Hepatocyte (in vitro differentiated cells): ENCODE results near the gene TUBGCP3. TPM values are rescaled to one million over a fixed set of nuclear protein-coding genes. Genes with fewer than 3 reads are reported as not detected.
A peak's percentile ranks its signal among the peaks of the same experiment; 100 is the strongest.

Source experiments
- DNase-seq: peaks from one replicate; pipeline ENCODE4 v3.0.0-alpha.2; 2016; ENCODE audit warnings: low spot score
- H2AFZ ChIP-seq: fragments of 200-600 bp; sonication (generic); 2 replicates; pipeline ENCODE4 v1.6.0; 2016; ENCODE audit warnings: antibody characterized with exemption, mild to moderate bottlenecking
- H3K27ac ChIP-seq: fragments of 200-600 bp; sonication (generic); 2 replicates; pipeline ENCODE4 v1.5.1; 2016; ENCODE audit warnings: mild to moderate bottlenecking
- H3K27me3 ChIP-seq: fragments of 200-600 bp; sonication (generic); 2 replicates; pipeline ENCODE4 v1.6.1; 2016
- H3K36me3 ChIP-seq: fragments of 200-600 bp; sonication (generic); replicated peaks from 2 replicates; pipeline ENCODE4 v1.5.1; 2016; ENCODE audit warnings: low read depth; ENCODE audit not compliant: insufficient read depth
- H3K4me1 ChIP-seq: fragments of 200-600 bp; sonication (generic); 2 replicates; pipeline ENCODE4 v1.5.1; 2016; ENCODE audit warnings: mild to moderate bottlenecking, moderate library complexity; ENCODE audit not compliant: insufficient read depth
- H3K4me2 ChIP-seq: fragments of 200-600 bp; sonication (generic); 2 replicates; pipeline ENCODE4 v1.6.0; 2016
- H3K4me3 ChIP-seq: fragments of 200-600 bp; sonication (generic); 2 replicates; pipeline ENCODE4 v1.5.1; 2016; ENCODE audit warnings: mild to moderate bottlenecking
- H3K79me2 ChIP-seq: fragments of 200-600 bp; sonication (generic); 2 replicates; pipeline ENCODE4 v1.6.0; 2017; ENCODE audit warnings: mild to moderate bottlenecking
- H3K9me2 ChIP-seq: fragments of 200-600 bp; sonication (generic); replicated peaks from 2 replicates; pipeline ENCODE4 v1.6.0; 2017; ENCODE audit warnings: mild to moderate bottlenecking; ENCODE audit not compliant: insufficient read depth
- H3K9me3 ChIP-seq: fragments of 200-600 bp; sonication (generic); 2 replicates; pipeline ENCODE4 v1.5.1; 2016; ENCODE audit warnings: low read depth, mild to moderate bottlenecking
- H4K20me1 ChIP-seq: fragments of 200-600 bp; sonication (generic); 2 replicates; pipeline ENCODE4 v1.6.0; 2016; ENCODE audit warnings: mild to moderate bottlenecking; ENCODE audit not compliant: insufficient read depth, poor library complexity, severe bottlenecking
- EZH2 ChIP-seq: fragments of 200-600 bp; sonication (generic); IDR thresholded peaks from 2 replicates; pipeline ENCODE4 v1.6.1; 2016; ENCODE audit warnings: antibody characterized with exemption, mild to moderate bottlenecking, borderline replicate concordance
- EZH2phosphoT487 ChIP-seq: fragments of 200-600 bp; sonication (generic); IDR thresholded peaks from one replicate; pipeline ENCODE4 v1.6.1; 2018; ENCODE audit warnings: antibody characterized with exemption, mild to moderate bottlenecking, low read depth, moderate library complexity; ENCODE audit not compliant: unreplicated experiment, severe bottlenecking
- WGBS: methylation state at CpG from one replicate; pipeline ENCODE4 v1.1.6; 2016; ENCODE audit warnings: low lambda C conversion rate; ENCODE audit errors: missing lambda C conversion rate; 5-methylcytosine and 5-hydroxymethylcytosine counted together
- polyA plus RNA-seq: library from polyadenylated mRNA; unstranded; fragments of >200 nt; fragmentation: Nextera tagmentation; extraction: Ambion mirVana; gene quantifications from 2 replicates; pipeline ENCODE4 v1.2.1, GENCODE V29; 2016
- total RNA-seq: library from RNA; depleted of rRNA; stranded (reverse); fragments of >200 nt; gene quantifications from 2 replicates; pipeline ENCODE4 v1.2.3, GENCODE V29; 2014
- TF ChIP-seq, protein P1 (sequence below): fragments of 200-600 bp; sonication (generic); IDR thresholded peaks from 2 replicates; pipeline ENCODE4 v1.5.1; 2016; ENCODE audit warnings: antibody characterized with exemption, mild to moderate bottlenecking; ENCODE audit not compliant: poor library complexity

TUBGCP3 gene
- total and polyA plus RNA-seq, 2 experiments from 2014 or later = 9.7 to 11.1 TPM

DNA sequence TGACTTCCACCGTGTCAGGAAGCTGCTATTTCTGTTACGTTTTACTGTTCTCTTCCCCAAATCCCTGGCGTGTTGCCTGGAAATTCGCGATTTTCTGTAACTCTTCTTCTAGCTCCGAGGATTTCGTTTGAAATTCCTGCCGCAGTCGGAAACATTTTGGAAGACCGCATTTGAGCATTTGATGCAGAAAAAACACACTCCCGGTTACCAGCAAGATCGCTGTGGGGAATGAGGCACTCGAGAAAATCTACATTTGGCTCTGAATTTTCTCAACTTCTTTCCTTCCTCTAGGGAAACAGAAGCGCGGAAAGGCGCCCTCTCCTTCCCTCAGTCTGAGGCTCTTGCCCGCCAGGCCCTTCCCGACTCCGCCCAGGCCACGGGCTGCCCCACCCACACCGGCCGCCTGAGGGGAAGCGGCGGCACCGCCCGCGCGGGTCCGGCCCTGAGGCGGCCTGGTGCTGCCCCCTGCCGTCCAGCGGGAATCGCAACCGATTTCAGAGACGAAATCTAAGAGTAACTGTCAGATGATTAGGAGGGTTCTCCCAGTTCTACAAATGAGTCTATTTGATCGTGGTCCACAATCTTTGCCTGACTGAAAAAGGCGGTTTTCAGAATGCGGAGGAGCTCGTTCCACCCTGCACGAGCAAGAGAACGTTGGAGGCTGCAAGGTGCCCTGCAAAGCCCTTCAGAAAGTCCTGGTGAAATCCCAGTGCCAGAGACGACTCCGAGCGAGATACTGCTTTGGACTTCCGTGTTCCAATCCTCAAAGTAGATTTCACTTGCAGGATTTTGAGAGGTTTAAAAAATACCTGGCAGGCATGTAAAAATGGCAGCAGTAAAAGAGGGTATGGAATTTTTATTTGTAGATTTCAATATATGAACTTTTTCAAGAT, 18.4 kb upstream of the TUBGCP3 start:
- 7% methylated on average over 45 of the region's 45 CpGs for WGBS
- no peaks in the 10 kb centered on the region for H3K36me3 ChIP-seq
- no peaks in the 10 kb centered on the region for H3K27me3 ChIP-seq
- H3K27ac ChIP-seq = peak overlapping the region; percentile 46
- H3K79me2 ChIP-seq = no peaks in the 10 kb centered on the region
- H4K20me1 ChIP-seq = no peaks in the 10 kb centered on the region
- H2AFZ ChIP-seq = peak overlapping the region; percentile 81
- peak overlapping the region; percentile 17 for H3K4me3 ChIP-seq
- H3K9me2 ChIP-seq = no peaks in the 10 kb centered on the region
- H3K9me3 ChIP-seq = no peaks in the 10 kb centered on the region
- DNase-seq = peak; percentile 95
- no peak for TF ChIP-seq EZH2phosphoT487
- TF ChIP-seq, protein P1, sequence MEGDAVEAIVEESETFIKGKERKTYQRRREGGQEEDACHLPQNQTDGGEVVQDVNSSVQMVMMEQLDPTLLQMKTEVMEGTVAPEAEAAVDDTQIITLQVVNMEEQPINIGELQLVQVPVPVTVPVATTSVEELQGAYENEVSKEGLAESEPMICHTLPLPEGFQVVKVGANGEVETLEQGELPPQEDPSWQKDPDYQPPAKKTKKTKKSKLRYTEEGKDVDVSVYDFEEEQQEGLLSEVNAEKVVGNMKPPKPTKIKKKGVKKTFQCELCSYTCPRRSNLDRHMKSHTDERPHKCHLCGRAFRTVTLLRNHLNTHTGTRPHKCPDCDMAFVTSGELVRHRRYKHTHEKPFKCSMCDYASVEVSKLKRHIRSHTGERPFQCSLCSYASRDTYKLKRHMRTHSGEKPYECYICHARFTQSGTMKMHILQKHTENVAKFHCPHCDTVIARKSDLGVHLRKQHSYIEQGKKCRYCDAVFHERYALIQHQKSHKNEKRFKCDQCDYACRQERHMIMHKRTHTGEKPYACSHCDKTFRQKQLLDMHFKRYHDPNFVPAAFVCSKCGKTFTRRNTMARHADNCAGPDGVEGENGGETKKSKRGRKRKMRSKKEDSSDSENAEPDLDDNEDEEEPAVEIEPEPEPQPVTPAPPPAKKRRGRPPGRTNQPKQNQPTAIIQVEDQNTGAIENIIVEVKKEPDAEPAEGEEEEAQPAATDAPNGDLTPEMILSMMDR = peak; percentile 94
- H3K4me1 ChIP-seq = no peaks in the 10 kb centered on the region
- H3K4me2 ChIP-seq = peak overlapping the region; percentile 80

DNA sequence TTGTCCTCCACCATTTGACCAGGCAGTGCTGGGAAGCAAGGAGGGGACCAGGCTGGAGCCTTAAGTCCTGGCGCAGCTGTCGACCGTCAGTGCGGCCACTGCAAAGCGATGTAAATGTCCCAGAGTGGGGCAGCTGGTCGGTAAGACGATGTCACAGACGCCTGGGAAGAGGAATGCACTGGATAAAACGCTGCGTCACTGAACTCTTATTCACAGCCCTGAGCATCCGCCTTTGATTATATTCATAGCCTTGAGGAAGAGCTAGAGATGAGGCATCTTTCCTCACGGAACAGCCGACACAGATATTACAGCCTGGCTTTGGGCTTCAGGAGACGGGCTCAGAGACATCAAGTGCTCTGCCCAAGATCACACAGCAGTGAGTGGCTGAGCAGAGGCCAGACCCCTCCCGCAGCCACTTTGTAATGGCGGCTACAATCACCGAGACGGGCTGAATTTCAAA, 17.6 kb upstream of the TUBGCP3 start:
- WGBS = 69% methylated on average over 18 of the region's 18 CpGs
- peak overlapping the region; percentile 46 for H3K27ac ChIP-seq
- H3K79me2 ChIP-seq = no peaks in the 10 kb centered on the region
- H3K27me3 ChIP-seq = no peaks in the 10 kb centered on the region
- H2AFZ ChIP-seq = peak overlapping the region; percentile 81
- no peak for DNase-seq
- H3K4me2 ChIP-seq = peak overlapping the region; percentile 80
- TF ChIP-seq EZH2 (no peak), EZH2phosphoT487 (no peak)
- TF ChIP-seq, protein P1 = no peak
- H3K4me3 ChIP-seq = peak overlapping the region; percentile 17
- no peaks in the 10 kb centered on the region for H3K36me3 ChIP-seq
- no peaks in the 10 kb centered on the region for H3K4me1 ChIP-seq
- H4K20me1 ChIP-seq = no peaks in the 10 kb centered on the region
- no peaks in the 10 kb centered on the region for H3K9me2 ChIP-seq
- H3K9me3 ChIP-seq = no peaks in the 10 kb centered on the region

DNA sequence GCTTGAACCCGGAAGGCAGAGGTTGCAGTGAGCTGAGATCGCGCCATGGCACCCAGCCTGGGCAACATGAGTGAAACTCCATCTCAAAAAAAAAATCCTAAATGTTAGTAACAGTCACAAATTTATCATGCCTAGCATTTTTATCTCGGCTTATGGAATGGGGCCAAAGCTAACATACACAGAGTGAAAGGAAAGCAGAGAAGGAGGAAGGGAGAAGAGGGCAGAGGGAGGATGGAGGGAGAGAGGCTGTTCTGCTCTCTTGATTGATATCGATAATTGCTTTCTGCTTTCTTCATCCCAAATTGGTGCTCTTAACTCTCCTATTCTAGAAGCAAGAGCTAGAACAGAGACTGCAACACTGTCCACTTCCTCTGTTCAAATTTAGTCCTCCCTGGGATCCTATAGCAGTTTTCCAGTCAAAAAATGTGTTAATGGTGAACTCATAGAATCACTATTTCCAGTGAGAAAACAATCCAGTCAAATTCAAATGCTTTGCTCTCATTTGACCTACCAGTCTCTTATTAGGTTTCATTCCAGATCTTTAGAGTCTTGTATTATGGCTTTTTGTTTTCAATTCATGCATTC, 15.8 kb upstream of the TUBGCP3 start:
- H3K9me2 ChIP-seq = no peaks in the 10 kb centered on the region
- H3K27ac ChIP-seq = no peak overlapping the region
- H3K4me2 ChIP-seq = no peak overlapping the region
- TF ChIP-seq EZH2phosphoT487 (no peak), EZH2 (no peak)
- TF ChIP-seq, protein P1 = no peak
- H3K9me3 ChIP-seq = no peaks in the 10 kb centered on the region
- H3K79me2 ChIP-seq = no peaks in the 10 kb centered on the region
- no peak overlapping the region for H2AFZ ChIP-seq
- no peaks in the 10 kb centered on the region for H3K4me1 ChIP-seq
- H4K20me1 ChIP-seq = no peaks in the 10 kb centered on the region
- no peaks in the 10 kb centered on the region for H3K27me3 ChIP-seq
- no peak overlapping the region for H3K4me3 ChIP-seq
- no peak for DNase-seq
- no peaks in the 10 kb centered on the region for H3K36me3 ChIP-seq
- WGBS = 91% methylated on average over 5 of the region's 5 CpGs
